HG02852 (cell line): Measurements from ENCODE around the gene OLIG1.

Source experiments
- ATAC-seq: cut with Tn5 transposase; IDR thresholded peaks from one replicate; pipeline ENCODE4 v1.9.1; 2021; ENCODE audit warnings: mild to moderate bottlenecking, moderate library complexity; ENCODE audit not compliant: unreplicated experiment

Gene OLIG1

GRCh38 chr21:33030633-33031032, 39.3 kb upstream of the OLIG1 start:
- no peak for ATAC-seq

- no peak for ATAC-seq
Measured at GRCh38 chr21:33031152-33031911, 38.6 kb upstream of the OLIG1 start.

- ATAC-seq = no peak
Measured at GRCh38 chr21:33032434-33033047, 37.4 kb upstream of the OLIG1 start.

- no peak for ATAC-seq
Measured at GRCh38 chr21:33033094-33033951, 36.6 kb upstream of the OLIG1 start.

- no peak for ATAC-seq
Measured at GRCh38 chr21:33033961-33034413, 36.0 kb upstream of the OLIG1 start.

- ATAC-seq = no peak
Measured at GRCh38 chr21:33035147-33035546, 34.8 kb upstream of the OLIG1 start.

GRCh38 chr21:33036430-33037162, 33.3 kb upstream of the OLIG1 start:
- no peak for ATAC-seq

GRCh38 chr21:33037501-33037900, 32.4 kb upstream of the OLIG1 start:
- no peak for ATAC-seq

- ATAC-seq = no peak
Measured at GRCh38 chr21:33039536-33039935, 30.4 kb upstream of the OLIG1 start.

- no peak for ATAC-seq
Measured at GRCh38 chr21:33040215-33040614, 29.7 kb upstream of the OLIG1 start.

GRCh38 chr21:33041981-33042380, 28.0 kb upstream of the OLIG1 start:
- no peak for ATAC-seq

GRCh38 chr21:33042812-33043211, 27.1 kb upstream of the OLIG1 start:
- no peak for ATAC-seq

- no peak for ATAC-seq
Measured at GRCh38 chr21:33046455-33046854, 23.5 kb upstream of the OLIG1 start.

- no peak for ATAC-seq
Measured at GRCh38 chr21:33047231-33047630, 22.7 kb upstream of the OLIG1 start.

- ATAC-seq = no peak
Measured at GRCh38 chr21:33051925-33052324, 18.0 kb upstream of the OLIG1 start.

GRCh38 chr21:33053951-33054350, 16.0 kb upstream of the OLIG1 start:
- no peak for ATAC-seq

GRCh38 chr21:33055991-33056390, 13.9 kb upstream of the OLIG1 start:
- ATAC-seq = no peak

GRCh38 chr21:33057385-33057940, 12.5 kb upstream of the OLIG1 start:
- ATAC-seq = no peak

- ATAC-seq = no peak
Measured at GRCh38 chr21:33058527-33058926, 11.4 kb upstream of the OLIG1 start.

- no peak for ATAC-seq
Measured at GRCh38 chr21:33058957-33059356, 11.0 kb upstream of the OLIG1 start.
